Thyroid gland (tissue), 4 donors: ENCODE data around the gene FKBP11.

ENCODE experiments used
- POLR2A ChIP-seq, 2 donors: fragments of 450-650 bp; IDR thresholded peaks; one replicate each; pipeline ENCODE4 v1.6.1; 2017; ENCODE audit warnings: antibody characterized with exemption in 2 of 2, mild to moderate bottlenecking in 2 of 2, moderate library complexity in 1 of 2
- TF ChIP-seq, protein P1 (sequence below), 6 experiments: fragments of 200-600 bp in 3 of 6; fragments of 450-650 bp in 3 of 6; sonication (generic) in 3 of 6; IDR thresholded peaks; one replicate each; pipeline ENCODE4 v1.5.1; 2016 to 2019; ENCODE audit warnings: antibody characterized with exemption in 6 of 6, mild to moderate bottlenecking in 2 of 6, inconsistent platforms in 1 of 6, moderate library complexity in 1 of 6

DNA sequence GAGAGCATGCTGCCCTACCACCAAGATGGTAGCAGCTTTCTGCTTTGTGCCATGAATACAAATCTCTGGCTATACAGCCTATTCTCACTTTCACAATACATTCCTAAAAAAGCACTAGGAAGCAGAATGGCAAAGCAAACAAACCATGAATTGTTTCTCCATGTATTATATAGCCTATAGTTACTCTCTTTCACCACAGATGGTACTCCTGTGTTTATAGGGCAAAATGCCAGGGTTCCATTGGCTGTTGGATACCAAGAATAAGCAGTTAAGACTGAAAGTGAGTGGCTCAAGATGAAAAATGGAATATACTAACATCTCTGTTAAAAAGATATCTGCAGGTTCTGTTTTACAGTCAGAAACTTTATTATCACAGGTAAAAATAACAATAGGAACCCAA is 20.9 kb upstream of the FKBP11 start:
- TF ChIP-seq POLR2A (IDR thresholded peaks at IDR 0.05): no peak
- TF ChIP-seq, protein P1, sequence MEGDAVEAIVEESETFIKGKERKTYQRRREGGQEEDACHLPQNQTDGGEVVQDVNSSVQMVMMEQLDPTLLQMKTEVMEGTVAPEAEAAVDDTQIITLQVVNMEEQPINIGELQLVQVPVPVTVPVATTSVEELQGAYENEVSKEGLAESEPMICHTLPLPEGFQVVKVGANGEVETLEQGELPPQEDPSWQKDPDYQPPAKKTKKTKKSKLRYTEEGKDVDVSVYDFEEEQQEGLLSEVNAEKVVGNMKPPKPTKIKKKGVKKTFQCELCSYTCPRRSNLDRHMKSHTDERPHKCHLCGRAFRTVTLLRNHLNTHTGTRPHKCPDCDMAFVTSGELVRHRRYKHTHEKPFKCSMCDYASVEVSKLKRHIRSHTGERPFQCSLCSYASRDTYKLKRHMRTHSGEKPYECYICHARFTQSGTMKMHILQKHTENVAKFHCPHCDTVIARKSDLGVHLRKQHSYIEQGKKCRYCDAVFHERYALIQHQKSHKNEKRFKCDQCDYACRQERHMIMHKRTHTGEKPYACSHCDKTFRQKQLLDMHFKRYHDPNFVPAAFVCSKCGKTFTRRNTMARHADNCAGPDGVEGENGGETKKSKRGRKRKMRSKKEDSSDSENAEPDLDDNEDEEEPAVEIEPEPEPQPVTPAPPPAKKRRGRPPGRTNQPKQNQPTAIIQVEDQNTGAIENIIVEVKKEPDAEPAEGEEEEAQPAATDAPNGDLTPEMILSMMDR (IDR thresholded peaks at IDR 0.05): no peak
